HS-27A (cell line): Measurements from ENCODE around the gene CFAP74.
"Not testable (repeated sequence)": the region's sequence is repeated elsewhere in the genome, so short reads cannot be mapped to it uniquely, and the experiment has no call there.

Experiments used
- DNase-seq: peaks from one replicate; pipeline ENCODE4 v3.0.0-alpha.2; 2012; ENCODE audit warnings: low read depth, missing footprints

The CFAP74 gene

GRCh38 chr1:1893291-1893985, 110.1 kb downstream of the CFAP74 start:
- no peak for DNase-seq

GRCh38 chr1:1892763-1893120, 110.8 kb downstream of the CFAP74 start:
- DNase-seq: no peak

- DNase-seq: no peak
Observed at GRCh38 chr1:1892079-1892762, 111.4 kb downstream of the CFAP74 start.

- DNase-seq: no peak
Observed at GRCh38 chr1:1891349-1892078, 112.1 kb downstream of the CFAP74 start.

- no peak for DNase-seq
Observed at GRCh38 chr1:1890506-1891348, 112.9 kb downstream of the CFAP74 start, which contains the start of gene GNB1. TSS of gene GNB1 (minus strand) at chr1:1891087. CDS start at chr1:1825453, 65,634 bp downstream.

- no peak for DNase-seq
Observed at GRCh38 chr1:1889847-1890505, 113.6 kb downstream of the CFAP74 start.

GRCh38 chr1:1889090-1889750, 114.4 kb downstream of the CFAP74 start:
- DNase-seq: no peak

- DNase-seq: not testable (repeated sequence)
Observed at GRCh38 chr1:1883890-1884289, 119.7 kb downstream of the CFAP74 start.

- DNase-seq: no peak
Observed at GRCh38 chr1:1883092-1883873, 120.3 kb downstream of the CFAP74 start.

GRCh38 chr1:1881727-1882126, 121.9 kb downstream of the CFAP74 start:
- no peak for DNase-seq

- DNase-seq: no peak
Observed at GRCh38 chr1:1880617-1881312, 122.8 kb downstream of the CFAP74 start.

GRCh38 chr1:1879942-1880341, 123.6 kb downstream of the CFAP74 start:
- no peak for DNase-seq

GRCh38 chr1:1877865-1878436, 125.6 kb downstream of the CFAP74 start:
- DNase-seq: no peak

GRCh38 chr1:1876335-1876930, 127.2 kb downstream of the CFAP74 start:
- no peak for DNase-seq

- DNase-seq: no peak
Observed at GRCh38 chr1:1875932-1876331, 127.7 kb downstream of the CFAP74 start.

GRCh38 chr1:1874901-1875300, 128.7 kb downstream of the CFAP74 start:
- no peak for DNase-seq

GRCh38 chr1:1873186-1873585, 130.4 kb downstream of the CFAP74 start:
- no peak for DNase-seq

- DNase-seq: no peak
Observed at GRCh38 chr1:1872329-1872994, 131.1 kb downstream of the CFAP74 start.
